ENCODE measurements around the gene SIGMAR1.
A peak's percentile ranks its signal among the peaks of the same experiment; 100 is the strongest.

Gene SIGMAR1

DNA sequence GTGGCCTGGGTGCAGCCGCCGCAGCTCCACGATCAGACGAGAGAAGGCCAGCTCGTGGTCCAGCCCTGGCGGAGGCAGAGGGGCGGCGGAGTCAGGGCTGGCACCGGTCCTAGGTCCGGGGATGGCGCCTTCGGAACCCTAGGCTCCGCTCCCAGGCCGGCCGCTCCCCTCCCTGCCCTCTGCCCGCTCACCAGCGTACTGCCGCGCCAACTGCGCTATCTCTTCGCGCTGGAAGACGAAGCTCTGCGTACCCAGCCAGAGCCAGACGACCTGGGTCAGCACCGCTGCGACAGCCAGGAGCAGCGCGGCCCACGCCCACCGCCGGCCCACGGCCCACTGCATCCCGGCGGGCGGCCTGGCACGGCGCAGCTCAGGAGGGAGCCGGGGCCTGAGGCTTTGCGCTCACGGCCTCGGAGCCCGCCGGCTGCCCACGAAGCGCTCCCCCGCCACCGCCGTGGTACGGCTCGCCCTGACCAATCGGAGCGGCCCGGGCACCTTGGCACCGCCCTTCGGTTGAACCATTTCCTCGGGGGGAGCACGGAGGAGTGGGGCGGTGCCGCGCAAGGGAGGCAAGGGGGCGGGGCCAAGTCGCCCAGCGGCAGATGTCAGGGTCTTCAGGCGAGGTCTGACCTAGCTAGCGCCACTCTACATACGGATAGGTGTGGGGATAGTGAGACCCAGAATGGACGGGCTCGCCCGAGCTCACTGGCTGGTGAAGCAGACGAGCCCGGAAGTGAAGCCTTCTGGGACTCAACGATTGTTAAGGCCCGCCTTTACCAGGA, at the start of gene SIGMAR1:
Gene SIGMAR1, minus strand, starts transcription at position 432 of the 782 bp plus-strand sequence. Its CDS starts 90 bp downstream, at position 342.
- peaks cover 12 to 29% of the 10 kb centered on the region in 2 donors for H3K36me3 Mint-ChIP-seq
- peak within 1 kb of the TSS; percentile 95 for H3K27ac Mint-ChIP-seq
- no peaks in the 10 kb centered on the region for H3K9me3 Mint-ChIP-seq
- H3K4me3 Mint-ChIP-seq: peak within 1 kb of the TSS; percentile 88 to 93
- DNase-seq (peak; percentile 92), ATAC-seq (replicated peaks) (peak; percentile 92 to 94)
- peaks cover 26 to 41% of the 10 kb centered on the region in 2 donors for H3K4me1 Mint-ChIP-seq
- no peaks in the 10 kb centered on the region for H3K27me3 Mint-ChIP-seq

DNA sequence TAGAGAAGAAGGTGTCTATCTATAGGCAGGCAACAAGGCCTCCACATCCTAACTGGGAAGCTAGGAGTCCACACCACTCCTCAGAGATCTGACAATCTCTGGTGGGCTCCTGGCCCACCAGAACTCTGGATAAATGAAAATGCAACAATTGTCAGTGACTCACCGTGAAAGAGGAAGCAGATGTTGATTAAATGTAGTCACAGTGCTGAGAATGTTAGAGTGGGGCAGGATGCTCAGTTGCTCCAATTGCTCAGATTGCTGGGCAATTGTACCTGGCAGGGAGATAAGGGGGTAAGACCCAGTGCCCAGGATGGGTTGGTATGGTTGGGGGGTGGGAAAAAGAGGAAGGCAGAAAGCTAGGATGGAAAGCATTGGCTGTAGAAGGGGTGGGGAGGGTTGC, 49.1 kb upstream of the SIGMAR1 start:
- H3K27ac Mint-ChIP-seq: no peak overlapping the region
- peaks cover 2 to 6% of the 10 kb centered on the region in 2 donors for H3K4me1 Mint-ChIP-seq
- peaks cover 5 to 10% of the 10 kb centered on the region in 2 donors for H3K27me3 Mint-ChIP-seq
- H3K9me3 Mint-ChIP-seq: no peaks in the 10 kb centered on the region
- DNase-seq (no peak), ATAC-seq (replicated peaks) (peak in 1 of 2 donors; percentile 36)
- no peaks in the 10 kb centered on the region for H3K36me3 Mint-ChIP-seq
- no peak overlapping the region for H3K4me3 Mint-ChIP-seq

DNA sequence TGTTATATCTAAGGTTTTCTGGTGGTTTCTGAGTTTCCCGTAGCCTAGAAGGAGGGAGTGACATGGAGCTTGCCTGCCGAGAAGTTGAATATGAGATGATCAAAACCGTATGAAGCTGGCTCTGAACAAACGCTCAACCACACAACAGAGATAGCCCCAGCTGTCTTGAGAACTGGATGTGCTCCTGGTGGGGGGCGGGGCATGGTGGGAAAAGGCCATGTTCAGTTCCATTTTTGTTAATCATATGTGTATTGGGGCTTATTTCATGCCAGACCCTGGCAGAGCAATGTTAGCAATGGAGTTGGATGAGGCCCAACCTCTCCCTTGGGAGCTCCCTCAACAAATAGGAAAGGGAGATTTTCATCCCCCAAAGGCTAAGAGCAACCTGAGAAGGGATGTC, 48.6 kb upstream of the SIGMAR1 start:
- Mint-ChIP-seq H3K9me3 (no peaks in the 10 kb centered on the region), H3K27ac (no peak overlapping the region), H3K4me3 (no peak overlapping the region), H3K27me3 (peaks cover 5 to 10% of the 10 kb centered on the region in 2 donors), H3K36me3 (no peaks in the 10 kb centered on the region), H3K4me1 (peaks cover 2 to 6% of the 10 kb centered on the region in 2 donors)
- DNase-seq (no peak), ATAC-seq (replicated peaks) (no peak)

GRCh38 chr9:34685591-34685990, 48.0 kb upstream of the SIGMAR1 start:
- no peak overlapping the region for H3K27ac Mint-ChIP-seq
- ATAC-seq (replicated peaks) (no peak), DNase-seq (no peak)
- H3K9me3 Mint-ChIP-seq: no peaks in the 10 kb centered on the region
- H3K4me3 Mint-ChIP-seq: no peak overlapping the region
- H3K36me3 Mint-ChIP-seq: peaks cover 0 to 2% of the 10 kb centered on the region in 2 donors
- H3K27me3 Mint-ChIP-seq: peaks cover 5 to 10% of the 10 kb centered on the region in 2 donors
- peaks cover 0 to 2% of the 10 kb centered on the region in 2 donors for H3K4me1 Mint-ChIP-seq

GRCh38 chr9:34684816-34685215, 47.2 kb upstream of the SIGMAR1 start:
- H3K36me3 Mint-ChIP-seq: peaks cover 0 to 2% of the 10 kb centered on the region in 2 donors
- peaks cover 0 to 2% of the 10 kb centered on the region in 2 donors for H3K4me1 Mint-ChIP-seq
- DNase-seq (no peak), ATAC-seq (replicated peaks) (no peak)
- H3K9me3 Mint-ChIP-seq: no peaks in the 10 kb centered on the region
- H3K4me3 Mint-ChIP-seq: no peak overlapping the region
- H3K27ac Mint-ChIP-seq: no peak overlapping the region
- H3K27me3 Mint-ChIP-seq: peaks cover 2 to 10% of the 10 kb centered on the region in 2 donors

GRCh38 chr9:34684145-34684544, 46.6 kb upstream of the SIGMAR1 start:
- peak in 1 of 2 donors; percentile 65 for ATAC-seq (replicated peaks)
- Mint-ChIP-seq H3K27me3 (peaks cover 0 to 9% of the 10 kb centered on the region in 2 donors), H3K4me1 (peaks cover 0 to 2% of the 10 kb centered on the region in 2 donors)

GRCh38 chr9:34675869-34676268, 38.3 kb upstream of the SIGMAR1 start:
- H3K27ac Mint-ChIP-seq: no peak overlapping the region
- peaks cover 0 to 4% of the 10 kb centered on the region in 2 donors for H3K27me3 Mint-ChIP-seq
- H3K4me1 Mint-ChIP-seq: no peaks in the 10 kb centered on the region
- peaks cover 0 to 2% of the 10 kb centered on the region in 2 donors for H3K9me3 Mint-ChIP-seq
- ATAC-seq (replicated peaks) (no peak), DNase-seq (no peak)
- H3K4me3 Mint-ChIP-seq: no peak overlapping the region
- H3K36me3 Mint-ChIP-seq: peaks cover 0 to 2% of the 10 kb centered on the region in 2 donors

More at GRCh38 chr9:34684145-34684544, 46.6 kb upstream of the SIGMAR1 start:
- DNase-seq: no peak
- H3K4me3 Mint-ChIP-seq: no peak overlapping the region
- no peaks in the 10 kb centered on the region for H3K9me3 Mint-ChIP-seq
- no peak overlapping the region for H3K27ac Mint-ChIP-seq
- peaks cover 0 to 2% of the 10 kb centered on the region in 2 donors for H3K36me3 Mint-ChIP-seq

DNA sequence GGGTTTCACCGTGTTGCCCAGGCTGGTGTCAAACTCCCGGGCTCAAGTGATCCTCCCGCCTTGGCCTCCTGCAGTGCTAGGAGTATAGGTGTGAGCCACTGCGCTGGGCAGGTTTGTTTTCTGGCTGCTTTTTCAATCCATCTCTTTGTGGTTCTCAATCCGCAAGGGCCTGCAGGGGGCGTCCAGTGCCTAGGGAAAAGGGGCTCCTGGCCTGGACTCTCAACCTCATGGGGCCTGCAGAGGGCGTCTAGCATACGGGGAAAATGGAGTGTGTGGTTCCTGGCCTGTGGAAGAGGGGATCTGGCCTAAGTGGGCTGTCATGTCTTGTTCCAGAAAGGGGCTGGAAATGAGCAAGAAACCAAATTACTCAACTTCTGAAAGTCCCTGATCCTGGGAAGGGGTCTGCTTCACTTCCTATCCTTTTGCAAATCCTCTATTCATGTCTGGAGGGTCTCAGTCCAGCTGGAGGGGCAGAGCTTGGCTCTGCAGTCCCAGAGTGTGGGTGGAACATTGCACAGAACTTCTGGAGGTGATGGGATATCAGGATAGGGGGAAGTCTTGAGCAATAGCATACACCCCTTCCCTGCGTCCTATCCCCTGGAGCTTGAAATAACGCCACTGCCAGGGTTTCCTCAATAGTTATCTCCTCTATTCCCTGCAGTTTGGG, 37.6 kb upstream of the SIGMAR1 start:
- H3K4me3 Mint-ChIP-seq: no peak overlapping the region
- H3K9me3 Mint-ChIP-seq: peaks cover 0 to 3% of the 10 kb centered on the region in 2 donors
- peak; percentile 26 for DNase-seq
- no peak overlapping the region for H3K27ac Mint-ChIP-seq
- H3K4me1 Mint-ChIP-seq: no peaks in the 10 kb centered on the region
- H3K27me3 Mint-ChIP-seq: peaks cover 0 to 4% of the 10 kb centered on the region in 2 donors
- H3K36me3 Mint-ChIP-seq: peaks cover 0 to 7% of the 10 kb centered on the region in 2 donors
- ATAC-seq (replicated peaks): peak; percentile 73 to 80

DNA sequence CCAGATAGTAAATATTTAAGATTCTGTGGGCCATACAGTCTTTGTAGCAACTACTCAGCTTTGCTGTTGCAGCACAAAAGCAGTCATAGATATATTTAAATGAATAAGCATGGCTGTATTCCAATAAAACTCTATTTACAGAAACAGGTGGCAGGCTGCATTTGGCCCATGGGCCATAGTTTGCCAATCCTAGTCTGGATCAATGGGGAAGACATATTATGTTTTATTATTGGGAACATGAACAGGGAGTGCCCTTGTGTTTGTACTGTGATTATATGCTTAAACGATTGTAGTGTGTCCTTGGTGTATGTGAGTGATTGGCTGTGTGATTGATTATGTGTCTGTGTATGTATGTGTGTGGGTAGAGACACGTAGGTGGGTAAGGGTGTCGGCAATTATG, 36.9 kb upstream of the SIGMAR1 start:
- no peak overlapping the region for H3K4me3 Mint-ChIP-seq
- DNase-seq (no peak), ATAC-seq (replicated peaks) (no peak)
- no peak overlapping the region for H3K27ac Mint-ChIP-seq
- H3K4me1 Mint-ChIP-seq: no peaks in the 10 kb centered on the region
- H3K36me3 Mint-ChIP-seq: peaks cover 2 to 12% of the 10 kb centered on the region in 2 donors
- H3K27me3 Mint-ChIP-seq: peaks cover 0 to 4% of the 10 kb centered on the region in 2 donors
- H3K9me3 Mint-ChIP-seq: peaks cover 4 to 5% of the 10 kb centered on the region in 2 donors

DNA sequence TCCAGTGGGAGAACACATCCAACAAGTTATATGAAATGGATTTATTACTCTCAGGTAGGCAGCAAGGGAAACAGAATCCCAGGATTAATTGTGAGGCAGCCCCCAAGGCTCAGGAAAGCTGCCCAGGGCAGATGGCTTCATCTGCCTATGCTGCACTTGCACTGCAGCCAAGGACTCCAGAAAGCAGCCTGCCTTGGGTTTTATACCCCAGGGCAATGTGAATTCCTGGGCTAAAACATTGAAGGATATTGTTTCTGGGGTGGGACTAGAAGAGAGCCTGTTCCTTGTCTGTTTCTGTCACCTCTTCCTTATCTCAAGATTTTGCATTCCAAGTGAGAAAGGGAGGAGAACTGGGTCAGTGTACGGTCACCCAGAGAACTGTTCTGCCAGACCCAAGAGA, 33.7 kb upstream of the SIGMAR1 start:
- Mint-ChIP-seq H3K27me3 (peaks cover 0 to 4% of the 10 kb centered on the region in 2 donors), H3K4me1 (no peaks in the 10 kb centered on the region), H3K4me3 (no peak overlapping the region), H3K27ac (no peak overlapping the region), H3K9me3 (peaks cover 11% of the 10 kb centered on the region in 2 donors), H3K36me3 (peaks cover 6 to 17% of the 10 kb centered on the region in 2 donors)
- ATAC-seq (replicated peaks) (no peak), DNase-seq (no peak)

DNA sequence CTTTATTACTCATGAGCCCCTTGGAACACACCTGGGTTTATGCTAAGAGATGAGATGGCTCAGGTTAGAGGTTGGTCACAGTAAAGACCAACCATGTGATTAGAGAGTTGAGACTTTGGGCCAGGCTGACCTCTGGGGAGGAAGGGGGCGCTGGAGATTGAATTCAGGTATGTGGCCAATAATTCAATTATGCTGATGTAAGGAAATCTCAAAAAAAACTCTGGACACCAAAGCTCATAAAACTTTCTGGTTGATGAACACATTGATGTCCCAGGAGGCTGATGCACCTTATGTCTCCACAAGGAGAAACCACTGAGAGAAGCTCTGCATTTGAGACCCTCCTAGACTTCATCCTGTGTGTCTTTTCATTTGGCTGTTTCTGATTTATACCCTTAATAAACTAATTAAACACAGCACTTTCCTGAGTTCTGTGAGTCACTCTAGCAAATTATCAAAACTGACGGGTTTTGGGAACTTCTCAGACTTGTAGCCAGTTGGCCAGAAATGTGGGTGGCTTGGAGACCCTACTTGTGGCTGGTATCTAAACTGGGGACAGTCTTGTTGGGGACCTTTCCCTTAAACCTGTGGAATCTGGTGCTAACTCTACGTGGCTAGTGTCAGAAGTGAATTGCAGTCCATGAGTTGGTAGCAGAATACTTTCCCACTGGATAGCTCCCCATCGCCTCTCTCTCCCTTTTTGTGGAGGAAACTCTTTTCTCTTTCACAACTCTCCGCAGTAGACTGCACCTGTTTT, 32.4 kb upstream of the SIGMAR1 start:
- ATAC-seq (replicated peaks): no peak

GRCh38 chr9:34665381-34666250, 28.0 kb upstream of the SIGMAR1 start:
- ATAC-seq (replicated peaks): peak; percentile 80 to 84
- Mint-ChIP-seq H3K36me3 (peaks cover 9 to 21% of the 10 kb centered on the region in 2 donors), H3K9me3 (peaks cover 9 to 11% of the 10 kb centered on the region in 2 donors), H3K4me1 (peaks cover 10 to 21% of the 10 kb centered on the region in 2 donors), H3K4me3 (peak overlapping the region; percentile 90 to 93), H3K27me3 (no peaks in the 10 kb centered on the region), H3K27ac (peak overlapping the region; percentile 90)
- DNase-seq: peak; percentile 79

More for the DNA sequence above, 32.4 kb upstream of the SIGMAR1 start:
- H3K36me3 Mint-ChIP-seq: peaks cover 6 to 17% of the 10 kb centered on the region in 2 donors
- no peak overlapping the region for H3K27ac Mint-ChIP-seq
- H3K27me3 Mint-ChIP-seq: peaks cover 0 to 4% of the 10 kb centered on the region in 2 donors
- DNase-seq: no peak
- H3K4me3 Mint-ChIP-seq: no peak overlapping the region
- peaks cover 2 to 8% of the 10 kb centered on the region in 2 donors for H3K4me1 Mint-ChIP-seq
- peaks cover 11% of the 10 kb centered on the region in 2 donors for H3K9me3 Mint-ChIP-seq

DNA sequence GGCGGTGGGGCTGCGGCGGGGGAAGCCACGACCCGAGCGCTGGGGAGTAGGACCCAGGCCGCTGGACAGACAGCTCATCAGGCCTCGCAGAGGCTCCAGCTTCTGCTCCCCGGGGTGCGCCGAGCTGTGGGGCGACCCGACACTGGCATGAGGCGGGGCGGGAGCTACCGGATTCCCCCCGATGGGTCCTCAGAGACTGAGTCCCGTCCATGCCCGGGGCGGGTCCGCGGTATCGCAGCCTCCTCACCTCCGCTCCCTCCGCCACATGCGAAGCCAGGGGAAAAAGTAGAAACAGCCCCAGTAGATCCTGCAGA, 27.4 kb upstream of the SIGMAR1 start:
- Mint-ChIP-seq H3K36me3 (peaks cover 12 to 21% of the 10 kb centered on the region in 2 donors), H3K27ac (peak overlapping the region; percentile 90), H3K4me3 (peak overlapping the region; percentile 90 to 93), H3K27me3 (no peaks in the 10 kb centered on the region), H3K4me1 (peaks cover 10 to 21% of the 10 kb centered on the region in 2 donors), H3K9me3 (peaks cover 9 to 11% of the 10 kb centered on the region in 2 donors)
- DNase-seq: no peak
- ATAC-seq (replicated peaks): peak; percentile 29 to 31

All from stimulated activated naive B cell treated with anti-CD40 and anti-IgM and Interleukin-4, amounts not matched to agents 10 μg/mL and 1 μg/mL and 100 μg/mL, for 72 hours (primary cell).